ENCODE results near the gene UBASH3A.

Gene UBASH3A

DNA sequence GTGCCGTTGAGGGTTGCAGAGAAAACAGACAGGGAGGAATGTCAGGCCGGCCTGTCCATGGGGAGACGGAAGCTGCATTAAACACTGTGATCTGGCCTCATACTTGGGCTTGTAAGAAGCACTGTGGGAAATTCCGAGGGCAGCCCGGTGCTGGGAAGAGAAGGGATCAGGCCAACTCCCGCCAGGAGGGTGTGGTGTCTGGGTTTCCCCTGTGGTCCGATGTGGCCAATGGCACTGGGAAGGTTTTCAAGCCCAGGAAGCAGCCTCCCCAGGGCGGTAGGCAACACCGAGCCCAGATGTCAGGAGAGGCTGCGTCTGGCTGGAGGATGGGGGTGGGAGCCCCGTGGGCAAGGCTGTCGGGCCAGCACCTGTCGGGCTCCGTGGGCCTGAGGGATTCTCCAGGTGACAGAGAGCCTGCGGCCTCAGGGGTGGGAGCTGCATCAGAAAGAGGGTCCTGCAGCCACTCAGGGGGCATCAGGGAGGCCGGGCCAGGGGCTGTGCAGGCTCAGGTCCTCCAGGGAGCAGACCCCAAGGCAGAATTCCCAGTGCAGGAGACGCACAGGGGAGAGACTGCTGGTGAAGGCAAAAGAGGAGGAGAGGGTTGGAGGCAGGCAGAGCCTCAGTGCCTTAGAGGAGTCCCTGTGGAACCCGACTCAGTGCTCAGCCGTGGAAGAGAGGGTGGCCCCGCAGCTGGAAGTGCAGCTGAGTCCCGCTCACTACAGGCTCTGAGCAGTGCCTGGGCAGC lies 8.4 kb downstream of the UBASH3A start:
- DNase-seq (ENCODE audit: low spot score) = no peak

DNA sequence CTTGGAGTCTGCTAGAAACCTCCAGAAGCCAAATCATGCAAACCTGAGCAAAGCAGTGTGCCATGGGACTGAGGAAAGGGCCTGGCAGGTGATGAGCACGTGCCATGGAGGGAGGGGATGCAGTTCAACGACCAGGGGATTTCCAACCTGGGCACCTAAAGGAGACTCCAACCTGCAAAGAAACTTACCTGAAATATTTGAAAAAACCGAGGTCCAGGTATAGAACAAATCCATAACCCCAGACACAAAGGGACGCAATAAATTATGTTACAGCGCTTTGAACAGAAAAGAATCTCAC lies 8.9 kb downstream of the UBASH3A start:
- no peak for DNase-seq (ENCODE audit: low spot score)

DNA sequence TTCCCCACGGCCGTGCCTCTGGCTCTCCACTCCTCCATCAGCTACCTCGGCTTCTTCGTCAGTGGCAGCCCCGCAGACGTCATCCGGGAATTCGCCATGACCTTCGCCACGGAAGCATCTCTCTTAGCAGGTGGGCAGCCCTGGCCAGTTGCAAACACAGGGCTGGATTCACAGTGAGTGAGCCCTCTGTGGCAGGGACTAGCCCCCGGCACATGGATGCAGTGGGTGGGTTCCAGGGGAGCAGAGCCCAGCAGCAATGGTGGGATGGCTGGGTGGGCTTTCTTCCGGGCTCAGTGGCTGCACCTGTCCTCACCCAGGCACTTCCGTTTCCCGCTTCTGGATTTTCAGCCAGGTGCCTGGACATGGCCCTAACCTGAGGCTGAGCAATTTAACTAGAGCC lies 9.4 kb downstream of the UBASH3A start:
- no peak for DNase-seq (ENCODE audit: low spot score)

DNA sequence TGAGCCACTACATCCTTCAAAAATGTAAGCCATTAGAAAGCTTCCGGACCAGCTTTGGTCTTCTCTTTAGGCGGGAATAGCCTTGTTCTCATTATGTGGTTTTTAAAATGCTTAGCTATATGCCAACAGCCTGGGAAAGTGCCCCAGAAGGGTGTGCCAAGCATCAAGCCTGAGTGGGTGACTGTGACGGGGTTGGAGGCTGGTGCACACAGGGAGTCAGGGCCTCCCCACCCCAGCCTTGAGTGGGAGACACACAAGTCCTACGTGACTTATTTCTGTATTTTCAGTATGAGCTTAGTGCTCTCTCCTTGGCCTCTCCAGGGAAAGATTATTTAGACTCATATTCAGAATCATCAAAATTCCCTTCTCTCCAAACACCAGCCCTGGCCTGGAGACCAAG lies 9.8 kb downstream of the UBASH3A start:
- DNase-seq (ENCODE audit: low spot score) = no peak

DNA sequence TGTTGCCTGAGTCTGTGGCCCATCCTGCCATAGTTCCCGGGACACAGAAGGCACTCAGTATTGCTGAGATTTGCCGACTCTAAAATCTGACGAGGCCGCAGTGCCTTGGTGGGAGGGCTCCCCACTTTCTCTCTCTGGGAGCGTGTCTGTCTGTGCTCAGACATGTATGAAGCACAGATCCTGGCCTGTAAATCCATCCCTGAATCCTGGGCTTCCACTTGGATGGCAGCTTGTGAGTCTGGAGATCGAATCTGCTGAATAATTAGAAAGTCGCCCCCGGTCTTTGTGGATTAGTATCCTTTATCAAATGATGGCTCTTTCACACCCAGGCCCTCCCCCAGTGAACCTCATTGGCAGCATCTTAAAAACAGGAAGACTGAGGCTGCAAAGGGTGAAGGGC lies 10.4 kb downstream of the UBASH3A start:
- DNase-seq (ENCODE audit: low spot score) = no peak

DNA sequence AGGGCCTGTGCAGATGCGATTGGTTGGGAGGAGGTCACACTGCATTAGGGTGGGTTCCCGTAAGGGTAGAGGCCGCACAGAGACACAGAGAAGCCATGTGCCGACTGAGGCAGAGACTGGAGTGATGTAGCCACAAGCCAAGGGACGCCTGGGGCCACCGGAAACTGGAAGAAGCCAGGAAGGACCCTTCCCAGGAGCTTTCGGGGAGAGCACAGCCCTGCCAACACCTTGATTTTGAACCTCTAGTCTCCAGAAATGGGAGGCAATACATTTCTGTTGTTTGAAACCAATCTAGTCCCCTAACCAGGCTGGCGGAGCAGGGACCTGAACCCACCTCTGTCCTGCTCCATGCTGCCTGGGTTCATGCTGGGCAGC lies 10.8 kb downstream of the UBASH3A start:
- no peak for DNase-seq (ENCODE audit: low spot score)

DNA sequence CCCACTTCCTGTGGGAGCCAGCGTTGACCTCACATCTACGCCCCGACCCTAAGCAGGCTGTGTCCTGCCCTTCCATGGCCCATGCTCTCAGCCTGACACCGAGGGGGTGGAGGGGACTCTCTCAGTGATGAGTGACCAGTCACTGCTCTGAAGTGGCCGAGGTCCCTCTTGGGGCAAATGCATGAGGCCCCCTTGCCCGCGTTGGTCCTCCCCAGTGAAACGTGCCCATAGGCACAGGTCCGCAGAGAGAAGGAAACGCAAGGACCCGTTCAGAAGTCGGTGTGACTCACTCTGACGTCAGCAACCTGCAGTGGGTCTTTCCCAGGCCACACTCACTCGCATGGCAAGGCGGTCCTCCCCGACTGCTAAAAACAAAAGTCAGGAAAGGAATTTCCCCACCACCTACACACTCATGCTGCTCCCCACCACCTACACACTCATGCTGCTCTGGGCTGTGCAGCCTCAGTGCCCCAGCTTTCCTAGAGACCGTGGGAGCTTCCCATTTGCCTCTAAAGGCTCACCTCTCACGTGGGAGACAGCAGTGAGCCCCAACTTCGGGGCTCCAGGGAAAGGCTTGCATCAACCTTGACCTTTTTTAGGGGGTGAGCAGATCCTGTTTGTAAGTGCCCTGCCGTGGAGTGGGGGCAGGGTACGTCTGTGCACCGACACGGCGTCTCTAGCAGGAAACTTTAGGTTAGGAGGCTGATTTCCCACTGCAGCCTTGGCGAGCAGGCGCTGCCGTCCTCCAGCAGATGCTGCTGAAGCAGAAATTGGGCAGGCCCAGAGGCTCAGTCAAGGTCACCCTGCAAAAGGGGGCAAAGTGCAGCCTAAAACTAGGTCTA lies 11.4 kb downstream of the UBASH3A start:
- no peak for DNase-seq (ENCODE audit: low spot score)

DNA sequence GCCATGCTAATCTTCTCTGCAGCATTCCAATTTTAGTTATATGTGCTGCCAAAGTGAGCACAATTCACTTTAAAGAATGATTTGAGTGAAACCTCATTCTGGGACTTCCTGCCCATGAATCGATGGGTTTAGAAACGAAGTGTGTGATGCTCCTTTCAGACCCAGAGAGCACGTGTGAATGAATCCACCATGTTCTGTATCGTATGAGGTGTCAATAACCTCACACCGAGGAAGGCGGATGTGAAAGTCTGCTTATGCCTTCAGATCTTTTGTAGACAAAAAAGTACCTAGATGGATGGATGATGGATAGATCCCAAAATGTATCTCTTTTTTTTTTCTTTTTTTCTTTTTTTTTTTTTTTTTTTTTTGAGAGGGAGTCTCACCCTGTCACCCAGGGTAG lies 13.8 kb downstream of the UBASH3A start:
- DNase-seq (ENCODE audit: low spot score) = no peak

DNA sequence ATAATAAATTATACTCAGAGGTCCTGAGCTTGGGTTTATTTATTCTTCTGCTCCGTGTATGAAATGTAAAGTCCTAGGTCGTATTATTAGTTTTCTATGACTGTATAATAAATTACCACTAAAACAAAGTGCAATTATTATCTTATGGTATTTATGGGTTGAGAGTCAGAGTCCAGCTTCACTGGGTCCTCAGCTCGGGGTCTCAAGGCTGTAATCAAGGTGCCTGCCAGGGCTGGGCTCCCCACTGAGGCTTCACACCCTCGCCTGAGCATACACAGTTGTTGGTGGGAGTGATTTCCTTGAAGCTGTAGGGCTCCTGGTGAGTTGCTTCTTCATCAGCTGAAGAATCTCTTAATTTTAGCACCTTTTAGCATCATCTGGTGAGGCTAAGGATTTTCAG lies 15.2 kb downstream of the UBASH3A start:
- no peak for DNase-seq (ENCODE audit: low spot score)

DNA sequence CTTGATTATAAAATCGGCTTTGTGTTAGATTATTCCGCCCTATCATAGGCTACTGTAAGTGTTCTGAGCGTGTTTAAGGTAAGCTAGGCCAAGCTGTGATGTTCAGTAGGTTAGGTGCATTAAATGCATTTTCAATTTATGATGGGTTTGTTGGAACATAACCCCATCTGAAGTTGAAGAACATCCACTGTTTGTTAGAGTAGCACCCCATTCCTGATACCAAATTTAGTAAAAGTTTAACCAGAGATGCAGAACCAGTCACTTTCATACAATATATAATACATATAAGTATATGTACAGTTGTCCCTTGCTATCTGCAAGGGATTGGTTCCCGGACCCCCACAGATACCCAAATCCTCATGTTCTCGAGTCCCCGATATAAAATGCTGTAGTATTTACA lies 16.1 kb downstream of the UBASH3A start:
- DNase-seq (ENCODE audit: low spot score) = no peak

DNA sequence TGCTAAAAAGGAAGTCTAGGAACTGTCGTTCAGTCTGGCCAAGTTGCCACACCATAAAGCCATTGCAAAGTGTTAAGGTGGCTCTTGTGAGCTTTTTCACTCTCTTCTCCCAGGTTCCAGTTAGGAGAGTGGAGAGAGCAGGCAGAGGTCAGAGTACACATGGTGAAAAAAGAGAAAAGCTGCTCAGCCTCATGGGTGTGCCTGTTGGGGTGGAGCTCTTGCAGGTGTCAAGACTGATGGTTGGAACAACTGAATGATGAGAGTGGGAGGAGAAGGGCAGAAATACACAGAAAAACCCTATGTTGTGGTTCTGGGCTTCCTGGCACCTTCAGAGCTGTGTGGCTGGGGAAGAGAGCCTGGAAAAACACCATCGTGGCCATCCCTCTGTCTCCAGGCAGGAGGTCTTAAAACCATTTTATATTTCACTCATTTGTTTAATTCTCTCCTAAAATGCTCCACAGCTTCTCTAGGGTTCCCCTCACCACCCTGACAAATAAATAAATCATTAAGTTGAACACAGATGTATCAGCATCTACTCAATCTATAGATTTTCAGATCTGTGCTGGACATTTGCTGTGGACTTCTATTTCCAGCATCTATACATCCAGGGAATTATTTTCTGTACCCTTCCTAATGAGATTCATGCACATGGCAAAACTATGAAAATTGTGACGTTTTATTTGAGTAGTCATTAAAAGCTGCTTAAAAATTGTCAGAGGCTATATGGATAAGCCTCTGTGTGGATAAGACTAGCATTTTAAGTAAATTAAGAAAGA lies 17.5 kb downstream of the UBASH3A start:
- no peak for DNase-seq (ENCODE audit: low spot score)

DNA sequence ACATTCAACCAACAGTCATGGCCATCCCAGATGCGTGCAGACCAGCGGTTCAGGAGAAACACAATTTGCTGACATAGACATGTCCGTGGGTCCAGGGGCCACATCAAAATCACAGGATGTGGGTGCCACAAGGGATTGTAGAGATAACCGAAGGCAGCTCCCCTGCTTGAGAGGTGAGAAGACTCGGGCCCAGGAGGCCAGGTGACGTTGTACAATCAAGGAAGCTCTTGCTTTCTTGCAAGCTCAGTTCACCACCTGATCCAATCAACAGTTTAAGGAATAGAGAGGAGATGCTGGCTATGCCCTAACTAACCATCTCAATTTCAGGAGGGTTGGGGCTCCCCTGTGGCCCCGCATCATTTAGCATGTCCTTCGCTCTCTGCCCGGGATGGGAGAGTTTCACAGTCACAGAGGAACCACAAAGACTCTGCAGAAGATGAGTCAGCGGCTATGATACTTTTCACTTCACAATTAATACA lies 19.5 kb downstream of the UBASH3A start:
- DNase-seq (ENCODE audit: low spot score) = no peak

DNA sequence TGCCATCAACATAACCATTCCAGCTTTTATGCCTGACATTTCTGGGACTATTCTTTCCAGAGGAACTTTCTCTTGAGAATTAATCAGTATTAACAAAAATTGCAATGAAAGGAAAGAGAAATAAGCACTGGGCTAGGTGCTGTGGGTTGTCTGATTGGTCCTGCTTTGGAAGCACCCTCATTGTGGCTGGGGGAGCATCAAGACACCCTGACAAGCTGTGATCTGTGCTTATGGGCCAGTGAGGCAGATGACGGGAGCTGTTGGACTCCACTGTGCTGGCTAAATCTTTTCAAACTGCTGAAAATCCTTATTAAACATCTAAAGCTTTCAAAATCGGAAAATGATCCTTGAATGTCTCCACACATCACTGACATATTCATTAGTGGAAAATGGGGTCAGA lies 20.0 kb downstream of the UBASH3A start:
- no peak for DNase-seq (ENCODE audit: low spot score)

DNA sequence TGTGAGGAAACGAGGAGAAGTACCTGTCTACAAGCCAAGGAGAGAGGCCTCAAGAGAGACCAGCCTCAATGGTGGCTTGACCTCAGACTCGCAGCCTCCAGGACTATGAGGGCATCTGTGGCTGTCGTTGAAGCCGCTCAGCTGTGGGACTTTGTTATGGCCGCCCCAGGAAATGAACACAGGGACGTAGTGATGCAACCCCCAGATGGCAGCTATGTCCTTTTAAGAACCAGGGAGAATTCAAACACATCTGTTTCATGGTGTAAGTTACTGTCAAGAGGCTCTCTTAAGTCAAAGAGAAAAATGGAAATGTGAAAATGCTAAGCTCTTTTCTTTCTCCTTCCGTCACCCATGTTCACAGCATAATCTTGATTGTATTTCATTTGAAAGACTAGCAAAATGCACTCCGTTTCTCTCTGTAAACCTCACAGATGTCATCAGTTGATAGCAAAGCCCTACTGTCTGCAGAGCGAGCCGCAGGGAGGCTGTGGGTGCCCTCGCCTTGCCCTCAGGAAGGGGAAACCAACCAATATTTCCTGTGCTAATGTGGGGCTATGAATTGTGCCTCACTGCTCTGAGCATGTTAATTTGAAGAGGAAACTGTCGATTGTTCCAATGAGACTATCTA lies 21.3 kb downstream of the UBASH3A start:
- DNase-seq (ENCODE audit: low spot score) = no peak

DNA sequence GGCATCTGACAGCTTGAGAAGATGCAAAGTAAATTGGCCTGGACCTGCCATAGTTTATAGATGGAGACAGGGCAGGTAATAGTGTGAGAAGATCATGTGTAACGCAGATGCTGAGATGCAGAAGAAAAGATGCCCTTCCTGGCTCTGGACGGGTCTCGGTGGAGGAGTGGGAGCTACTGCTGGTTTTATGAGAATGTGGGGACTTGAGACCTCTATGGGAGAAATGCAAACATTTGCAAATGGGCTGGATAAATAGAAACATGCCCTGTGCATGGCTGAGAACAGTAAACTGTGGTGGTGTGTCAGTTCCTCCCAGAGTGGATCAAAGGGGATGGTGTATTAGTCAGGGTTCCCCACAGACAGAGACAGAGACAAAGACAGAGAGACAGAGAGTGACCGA lies 21.9 kb downstream of the UBASH3A start:
- no peak for DNase-seq (ENCODE audit: low spot score)

DNA sequence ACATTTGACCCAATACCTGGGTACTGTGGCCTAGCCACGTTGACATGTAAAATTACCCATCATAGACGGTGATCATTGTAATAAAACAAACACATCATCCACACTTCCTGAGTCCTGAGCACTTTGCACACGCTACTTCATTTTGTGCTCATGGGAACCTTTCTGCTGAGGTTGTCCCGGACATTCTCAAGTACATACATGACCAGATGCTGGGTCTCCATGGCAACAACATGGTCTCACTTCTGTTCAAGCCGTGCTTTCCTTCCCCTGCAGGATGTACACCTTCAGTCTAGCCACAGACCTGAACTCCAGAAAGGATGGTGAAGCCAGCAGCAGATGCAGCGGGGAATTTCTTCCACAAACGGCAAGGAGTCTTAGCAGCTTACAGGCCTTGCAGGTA lies 22.7 kb downstream of the UBASH3A start:
- no peak for DNase-seq (ENCODE audit: low spot score)

DNA sequence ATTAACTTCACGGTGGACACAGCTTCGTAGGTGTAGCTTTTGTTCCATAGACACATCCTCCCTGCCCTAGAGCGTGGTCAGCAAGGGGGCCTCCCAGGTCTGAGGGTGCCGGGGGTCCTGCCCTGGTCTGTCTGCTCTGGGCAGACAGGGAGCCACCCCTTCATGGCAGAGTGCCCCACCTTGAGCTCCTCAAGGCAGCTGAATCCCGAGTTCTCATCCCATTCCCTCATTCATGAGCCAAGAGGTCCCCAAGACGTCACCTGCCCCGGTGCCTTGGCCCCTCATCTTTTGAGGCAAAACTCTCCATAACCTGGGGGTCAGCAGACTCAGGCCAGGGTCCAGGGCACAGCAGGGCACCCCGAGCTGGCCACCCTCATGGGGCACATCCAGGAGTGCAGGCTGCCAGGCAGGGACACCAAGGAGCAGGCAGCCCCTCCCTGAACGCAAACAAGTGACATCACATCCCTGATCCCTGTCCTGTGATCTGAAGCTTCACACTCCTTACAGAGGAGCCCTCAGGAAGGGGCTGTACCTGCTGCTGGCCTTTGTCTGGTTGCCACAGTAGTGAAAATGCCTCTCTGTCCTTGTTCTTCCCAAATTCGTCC lies 23.3 kb downstream of the UBASH3A start:
- DNase-seq (ENCODE audit: low spot score) = no peak

DNA sequence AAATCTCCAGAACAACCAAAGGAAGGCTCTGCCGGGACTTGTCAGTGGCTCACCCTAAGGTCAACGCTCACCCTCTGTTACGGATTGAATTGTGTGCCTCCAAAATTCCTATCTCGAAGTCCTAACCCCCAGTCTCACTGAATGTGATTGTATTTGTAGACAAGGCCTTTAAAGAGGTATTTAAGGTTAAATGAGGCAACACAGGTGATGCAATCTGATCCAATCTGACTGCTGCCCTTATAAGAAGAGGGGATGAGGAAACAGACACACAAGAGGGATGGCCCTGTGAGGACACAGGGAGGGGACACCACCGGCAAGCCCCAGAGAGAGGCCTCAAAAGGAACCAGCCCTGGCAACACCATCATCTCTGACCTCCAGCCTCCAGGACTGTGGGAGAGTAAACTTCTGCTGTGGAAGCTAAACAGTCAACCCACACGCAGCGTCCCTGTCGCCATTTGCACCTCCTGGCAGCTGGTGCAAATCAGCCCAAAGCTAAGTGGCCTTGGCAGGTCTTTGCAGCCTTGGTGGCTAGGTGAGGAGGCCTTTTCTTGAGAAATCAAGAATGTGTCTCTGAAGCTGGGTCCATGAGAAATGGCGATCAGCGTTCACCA lies 24.2 kb downstream of the UBASH3A start:
- DNase-seq (ENCODE audit: low spot score) = no peak

DNA sequence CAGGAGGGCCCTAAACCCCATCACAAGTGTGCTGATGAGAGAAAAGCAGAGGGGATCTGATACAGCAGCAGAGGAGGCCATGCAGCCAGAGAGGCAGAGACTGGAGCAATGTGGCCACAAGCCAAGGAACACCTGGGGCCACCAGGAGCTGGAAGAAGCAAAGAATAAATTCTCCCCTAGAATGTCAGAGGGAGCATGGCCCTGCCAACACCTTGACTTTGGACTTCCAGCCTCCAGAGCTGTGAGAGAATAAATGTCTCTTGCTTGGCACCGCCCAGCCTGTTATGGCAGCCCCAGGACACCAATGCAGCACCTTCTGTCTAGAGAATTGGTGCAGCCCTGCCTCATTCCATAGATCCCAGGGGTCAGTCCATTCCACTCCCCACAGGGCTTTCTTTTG lies 25.3 kb downstream of the UBASH3A start:
- no peak for DNase-seq (ENCODE audit: low spot score)

DNA sequence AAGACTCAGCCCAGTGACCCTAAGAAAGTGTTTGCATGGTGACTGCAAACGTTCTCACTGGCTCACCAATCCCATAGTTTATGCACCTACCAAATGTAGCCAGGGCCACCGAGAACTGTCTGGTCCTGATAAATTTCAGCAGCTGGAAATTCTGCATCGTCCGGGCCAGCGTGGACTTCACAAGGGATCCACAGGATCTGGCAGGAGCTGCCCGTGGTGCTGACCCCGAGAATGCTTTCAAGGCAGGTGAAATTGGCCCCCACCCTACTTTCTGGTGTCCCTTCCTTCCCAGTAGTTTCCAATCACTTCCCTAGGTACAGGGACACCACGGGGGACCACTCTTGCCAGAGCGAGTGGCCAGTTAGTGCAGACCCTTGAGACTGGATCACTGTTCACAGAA lies 26.2 kb downstream of the UBASH3A start:
- no peak for DNase-seq (ENCODE audit: low spot score)

DNA sequence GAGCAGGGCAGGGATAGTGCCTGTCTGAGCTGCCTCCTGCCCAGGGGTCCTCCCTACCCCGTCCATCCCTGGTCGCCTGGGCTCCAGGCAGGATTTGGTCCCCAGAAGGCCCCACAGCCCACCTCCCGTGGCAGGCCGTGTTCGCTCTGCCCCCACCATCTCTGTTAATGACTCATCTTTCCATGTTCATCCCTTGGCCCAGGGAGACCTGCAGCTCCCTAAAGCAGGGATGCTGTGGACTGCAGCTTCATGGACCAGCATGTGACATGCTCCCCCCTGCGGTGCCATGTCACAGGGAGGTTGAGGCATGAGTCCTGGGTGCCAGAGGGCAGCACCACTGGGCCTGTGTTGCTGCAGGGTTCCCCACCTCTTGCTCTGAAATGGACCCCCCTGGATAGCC lies 26.8 kb downstream of the UBASH3A start:
- no peak for DNase-seq (ENCODE audit: low spot score)

DNA sequence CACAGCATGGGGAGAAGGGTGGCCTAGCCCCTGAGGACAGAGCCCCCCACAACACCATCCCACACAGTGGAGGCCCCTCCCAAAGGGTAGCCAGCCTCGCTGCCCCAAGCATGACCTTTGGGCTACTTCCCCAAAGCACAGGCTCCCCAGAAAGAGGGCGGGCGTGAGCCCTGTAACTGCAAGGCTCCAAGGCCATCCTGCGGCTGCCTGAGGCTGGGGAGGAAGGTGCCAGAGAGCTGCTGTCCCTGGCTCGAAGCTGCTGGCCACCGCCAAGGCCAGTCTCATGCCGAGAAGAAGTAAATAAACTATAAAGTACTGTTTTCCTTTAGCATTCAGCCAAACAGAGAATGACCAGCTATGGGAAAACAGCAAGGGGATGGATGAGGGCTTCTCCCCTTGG lies 27.5 kb downstream of the UBASH3A start:
- DNase-seq (ENCODE audit: low spot score) = no peak

Measured in LoVo (cell line).